Stomach (tissue), 9 donors: Measurements from ENCODE around the gene PDCD4. TPM values are rescaled to one million over a fixed set of nuclear protein-coding genes. Genes with fewer than 3 reads are reported as not detected.

ENCODE experiments used
- DNase-seq, 2 donors: peaks; one replicate each; pipeline versions ENCODE4 v3.0.0 to v3.0.0-alpha.2; 2013 to 2019
- H3K27ac ChIP-seq, 5 donors: fragments of 200-600 bp in 4 of 5; sonication (generic) in 4 of 5; one replicate each; pipeline ENCODE4 v1.5.1; 2013 to 2019; ENCODE audit warnings: mild to moderate bottlenecking in 1 of 5, moderate library complexity in 1 of 5
- H3K27me3 ChIP-seq, 3 donors: fragments of 200-600 bp; sonication (generic); one replicate each; pipeline ENCODE4 v1.5.1; 2017 to 2019; ENCODE audit warnings: mixed run types in 1 of 3
- H3K36me3 ChIP-seq, 4 donors: fragments of 200-600 bp; sonication (generic); 1 replicate in 3 of 4; 2 replicates in 1 of 4; pipeline ENCODE4 v1.5.1; 2016 to 2019
- H3K4me1 ChIP-seq, 4 donors: fragments of 200-600 bp; sonication (generic); one replicate each; pipeline ENCODE4 v1.5.1; 2016 to 2019
- H3K4me3 ChIP-seq, 4 donors: fragments of 200-600 bp; sonication (generic) in 3 of 4; one replicate each; pipeline ENCODE4 v1.5.1; 2016 to 2019; ENCODE audit warnings: mild to moderate bottlenecking in 1 of 4
- H3K9me3 ChIP-seq, 4 donors: fragments of 200-600 bp; sonication (generic); one replicate each; pipeline ENCODE4 v1.5.1; 2016 to 2019
- EP300 ChIP-seq: sonication (generic); formaldehyde crosslinking; IDR thresholded peaks from one replicate; pipeline ENCODE4 v1.6.1; 2017; ENCODE audit warnings: antibody characterized with exemption
- POLR2A ChIP-seq, 4 donors: fragments of 450-650 bp; IDR thresholded peaks; one replicate each; pipeline ENCODE4 v1.6.1; 2016; ENCODE audit warnings: antibody characterized with exemption in 4 of 4, control low read depth in 2 of 4, mild to moderate bottlenecking in 1 of 4, moderate library complexity in 1 of 4
- POLR2AphosphoS5 ChIP-seq, 3 donors: sonication (generic); formaldehyde crosslinking; IDR thresholded peaks; one replicate each; pipeline ENCODE4 v1.6.1; 2016; ENCODE audit warnings: antibody characterized with exemption in 3 of 3
- WGBS, 5 donors: extraction: QIAGEN DNeasy Blood & Tissue Kit in 3 of 5; methylation state at CpG; one replicate each; pipeline versions ENCODE4 v1.1.5 to v1.1.7; 2013 to 2018; 5-methylcytosine and 5-hydroxymethylcytosine counted together
- intact Hi-C: fragments of 100-400 bp; cut with DNase I; formaldehyde crosslinking; loops from one replicate; pipeline ENCODE4 v1.15.1; 2023; ENCODE audit warnings: low total_unique reads
- polyA plus RNA-seq, 3 donors: library from polyadenylated mRNA; stranded (reverse); fragments of 200-250 nt; gene quantifications; one replicate each; pipeline ENCODE4 v1.2.3, GENCODE V29; 2013
- total RNA-seq, 5 donors: library from RNA; depleted of rRNA; stranded (reverse); fragments of >200 nt; gene quantifications; one replicate each; pipeline versions ENCODE4 v1.1.0 to v1.2.3, GENCODE V29; 2014 to 2016
- TF ChIP-seq, protein P1 (sequence below), 7 experiments: fragments of 450-650 bp in 4 of 7; fragments of 200-600 bp in 3 of 7; sonication (generic) in 3 of 7; IDR thresholded peaks; one replicate each; pipeline ENCODE4 v1.5.1; 2016 to 2019; ENCODE audit warnings: antibody characterized with exemption in 7 of 7, control low read depth in 2 of 7, mild to moderate bottlenecking in 1 of 7
- donor health status: healthy with polysubstance abuse.
- donor health status: Bipolar disorder and iron deficiency.
- donor health status: healthy.

PDCD4 gene
- total and polyA plus RNA-seq, 8 donors, result 39.3 to 605 (median 119) TPM

DNA sequence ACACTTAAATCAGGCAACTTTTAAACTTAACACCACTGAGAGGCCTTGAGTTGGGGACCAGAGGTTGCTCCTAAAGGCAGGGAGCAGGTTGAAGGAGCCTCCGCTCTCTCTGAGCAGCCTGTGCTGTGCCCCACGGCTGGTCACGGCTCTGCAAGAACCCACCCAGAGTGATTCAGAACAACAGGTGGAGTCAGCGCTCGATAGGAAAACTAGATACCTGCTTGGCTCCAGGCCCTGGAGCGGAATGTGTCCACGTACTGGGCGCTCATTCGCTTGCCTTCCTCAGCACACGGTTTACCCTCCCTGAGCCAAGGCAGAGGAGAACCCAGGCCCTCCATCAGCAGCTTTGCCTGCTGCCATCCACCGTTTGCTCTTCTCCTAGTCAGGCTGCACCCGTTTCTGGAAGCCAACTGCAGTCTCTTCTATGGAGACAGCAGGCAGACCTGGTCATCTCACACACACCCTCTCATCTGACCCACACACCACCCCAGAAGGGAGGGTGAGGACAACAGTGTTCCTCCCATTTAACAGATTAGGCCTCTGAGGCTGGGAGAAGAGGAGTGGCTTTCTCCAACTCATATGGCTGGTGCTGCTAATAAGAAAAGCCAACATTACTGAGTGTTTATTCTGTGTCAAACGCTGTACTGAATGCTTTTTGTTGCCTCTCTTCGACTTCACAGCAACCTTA is 37.6 kb upstream of the PDCD4 start:
- no peaks in the 10 kb centered on the region for H3K36me3 ChIP-seq
- 33 to 74% (median 42%) methylated on average over 13 to 14 of the region's 14 CpGs for WGBS, 5 donors
- DNase-seq, result peak; percentile 85 to 88
- H3K4me3 ChIP-seq, result no peak overlapping the region
- intact Hi-C loops, result no loop called here
- H3K9me3 ChIP-seq, result no peaks in the 10 kb centered on the region
- no peaks in the 10 kb centered on the region for H3K27me3 ChIP-seq
- TF ChIP-seq EP300 (no peak), POLR2AphosphoS5 (IDR thresholded peaks at IDR 0.05) (peak in 2 of 3 donors; percentile 72)
- peaks cover 37 to 77% (median 54%) of the 10 kb centered on the region in 4 donors for H3K4me1 ChIP-seq
- peak overlapping the region; percentile 72 to 91 (median 84) for H3K27ac ChIP-seq

DNA sequence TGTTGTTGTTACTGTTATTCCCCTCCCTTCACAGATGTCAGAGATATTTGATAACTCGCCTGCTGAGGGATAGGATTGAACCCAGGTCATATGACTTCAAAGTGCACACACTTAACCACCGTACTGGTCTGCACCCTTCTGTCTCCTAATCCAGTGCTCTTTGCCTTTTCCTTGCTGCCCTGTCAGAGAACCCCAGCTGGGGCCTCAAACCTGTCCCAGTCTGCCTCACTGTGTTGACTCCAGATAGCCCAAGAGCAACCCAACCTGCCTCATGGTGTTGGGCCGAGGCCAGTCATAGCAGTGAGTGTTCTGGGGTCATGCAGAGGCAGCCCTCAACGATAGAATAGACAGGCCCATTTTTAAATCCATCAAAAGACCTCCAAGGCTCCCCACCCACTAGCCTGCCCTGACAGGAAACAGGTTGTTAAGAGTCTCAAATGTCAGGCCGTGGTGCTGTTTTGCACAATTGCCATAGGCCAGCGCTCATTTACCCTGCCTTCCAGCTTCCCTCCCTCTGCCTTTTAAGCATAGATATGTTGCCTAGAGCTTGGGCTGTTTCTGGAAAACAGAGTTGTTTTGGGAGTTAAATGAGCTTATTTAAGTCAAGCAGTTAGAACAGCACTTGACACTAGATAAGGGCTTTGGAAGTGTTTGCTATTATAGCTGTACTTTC is 37.0 kb upstream of the PDCD4 start:
- Histone ChIP-seq H3K36me3 (no peaks in the 10 kb centered on the region), H3K9me3 (no peaks in the 10 kb centered on the region), H3K4me1 (peaks cover 37 to 77% (median 55%) of the 10 kb centered on the region in 4 donors), H3K27me3 (no peaks in the 10 kb centered on the region), H3K27ac (peak overlapping the region; percentile 72 to 91 (median 84)), H3K4me3 (no peak overlapping the region)
- DNase-seq, result peak; percentile 62 to 94
- intact Hi-C loops, result no loop called here
- TF ChIP-seq EP300 (no peak), POLR2AphosphoS5 (IDR thresholded peaks at IDR 0.05) (peak in 1 of 3 donors; percentile 26)
- 17 to 36% (median 28%) methylated on average over 6 of the region's 6 CpGs for WGBS, 5 donors

DNA sequence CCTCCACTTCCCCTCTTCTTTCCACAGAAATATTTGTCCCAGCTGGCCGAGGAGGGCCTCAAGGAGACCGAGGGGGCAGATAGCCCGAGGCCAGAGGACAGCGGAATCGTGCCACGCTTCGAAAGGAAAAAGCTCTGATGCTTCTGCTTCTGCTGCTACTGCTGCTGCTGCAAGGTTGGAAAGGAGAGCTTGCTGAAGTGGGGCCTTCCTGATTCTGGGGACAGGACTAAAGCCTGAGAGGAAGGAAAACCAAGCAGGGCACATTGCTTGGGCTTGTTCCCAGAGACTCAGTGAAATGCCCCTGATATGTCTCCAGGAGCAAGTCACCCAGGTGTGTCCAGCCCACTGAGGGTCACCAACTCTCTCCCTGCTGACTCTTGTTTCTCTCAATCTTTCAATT is 35.9 kb upstream of the PDCD4 start:
- no peak for DNase-seq
- intact Hi-C loops, result no loop called here
- no peaks in the 10 kb centered on the region for H3K36me3 ChIP-seq
- no peak overlapping the region for H3K4me3 ChIP-seq
- H3K4me1 ChIP-seq, result peaks cover 42 to 78% (median 62%) of the 10 kb centered on the region in 4 donors
- no peak for TF ChIP-seq POLR2A (IDR thresholded peaks at IDR 0.05)
- TF ChIP-seq POLR2AphosphoS5 (IDR thresholded peaks at IDR 0.05), result no peak
- TF ChIP-seq, protein P1, sequence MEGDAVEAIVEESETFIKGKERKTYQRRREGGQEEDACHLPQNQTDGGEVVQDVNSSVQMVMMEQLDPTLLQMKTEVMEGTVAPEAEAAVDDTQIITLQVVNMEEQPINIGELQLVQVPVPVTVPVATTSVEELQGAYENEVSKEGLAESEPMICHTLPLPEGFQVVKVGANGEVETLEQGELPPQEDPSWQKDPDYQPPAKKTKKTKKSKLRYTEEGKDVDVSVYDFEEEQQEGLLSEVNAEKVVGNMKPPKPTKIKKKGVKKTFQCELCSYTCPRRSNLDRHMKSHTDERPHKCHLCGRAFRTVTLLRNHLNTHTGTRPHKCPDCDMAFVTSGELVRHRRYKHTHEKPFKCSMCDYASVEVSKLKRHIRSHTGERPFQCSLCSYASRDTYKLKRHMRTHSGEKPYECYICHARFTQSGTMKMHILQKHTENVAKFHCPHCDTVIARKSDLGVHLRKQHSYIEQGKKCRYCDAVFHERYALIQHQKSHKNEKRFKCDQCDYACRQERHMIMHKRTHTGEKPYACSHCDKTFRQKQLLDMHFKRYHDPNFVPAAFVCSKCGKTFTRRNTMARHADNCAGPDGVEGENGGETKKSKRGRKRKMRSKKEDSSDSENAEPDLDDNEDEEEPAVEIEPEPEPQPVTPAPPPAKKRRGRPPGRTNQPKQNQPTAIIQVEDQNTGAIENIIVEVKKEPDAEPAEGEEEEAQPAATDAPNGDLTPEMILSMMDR (IDR thresholded peaks at IDR 0.05), result no peak
- TF ChIP-seq EP300, result no peak
- H3K27me3 ChIP-seq, result no peaks in the 10 kb centered on the region
- H3K27ac ChIP-seq, result peak overlapping the region; percentile 72 to 91 (median 84)
- no peaks in the 10 kb centered on the region for H3K9me3 ChIP-seq
- 41 to 69% (median 58%) methylated on average over 7 of the region's 7 CpGs for WGBS, 5 donors

DNA sequence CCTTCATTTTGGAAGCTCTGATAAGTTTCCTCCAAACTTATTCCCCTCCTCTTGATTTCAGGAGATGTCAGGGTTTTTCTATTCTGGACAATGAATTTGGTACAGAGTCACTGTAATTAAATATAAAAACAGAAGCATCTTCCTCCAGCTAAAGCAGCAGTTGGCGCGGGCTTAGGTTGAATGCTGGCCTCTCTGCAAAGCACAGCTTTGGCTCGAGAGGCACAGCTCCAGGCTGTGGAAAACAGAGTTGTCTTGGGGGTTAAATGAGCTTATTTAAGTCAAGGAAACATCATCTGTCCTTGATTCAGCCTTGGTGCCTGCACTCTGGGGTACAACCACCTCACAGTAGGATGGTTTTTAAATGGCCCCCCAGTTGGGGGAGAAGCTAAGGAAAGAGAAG is 35.0 kb upstream of the PDCD4 start:
- Histone ChIP-seq H3K27ac (peak overlapping the region; percentile 71 to 91 (median 84)), H3K9me3 (no peaks in the 10 kb centered on the region), H3K4me3 (no peak overlapping the region), H3K36me3 (no peaks in the 10 kb centered on the region), H3K27me3 (no peaks in the 10 kb centered on the region), H3K4me1 (peaks cover 50 to 83% (median 70%) of the 10 kb centered on the region in 4 donors)
- intact Hi-C loops, result no loop called here
- WGBS, 5 donors, result 69 to 87% (median 84%) methylated on average over 3 of the region's 3 CpGs
- DNase-seq, result no peak
- TF ChIP-seq, protein P1 (IDR thresholded peaks at IDR 0.05), result no peak
- TF ChIP-seq EP300, result no peak
- no peak for TF ChIP-seq POLR2A (IDR thresholded peaks at IDR 0.05)
- no peak for TF ChIP-seq POLR2AphosphoS5 (IDR thresholded peaks at IDR 0.05)

DNA sequence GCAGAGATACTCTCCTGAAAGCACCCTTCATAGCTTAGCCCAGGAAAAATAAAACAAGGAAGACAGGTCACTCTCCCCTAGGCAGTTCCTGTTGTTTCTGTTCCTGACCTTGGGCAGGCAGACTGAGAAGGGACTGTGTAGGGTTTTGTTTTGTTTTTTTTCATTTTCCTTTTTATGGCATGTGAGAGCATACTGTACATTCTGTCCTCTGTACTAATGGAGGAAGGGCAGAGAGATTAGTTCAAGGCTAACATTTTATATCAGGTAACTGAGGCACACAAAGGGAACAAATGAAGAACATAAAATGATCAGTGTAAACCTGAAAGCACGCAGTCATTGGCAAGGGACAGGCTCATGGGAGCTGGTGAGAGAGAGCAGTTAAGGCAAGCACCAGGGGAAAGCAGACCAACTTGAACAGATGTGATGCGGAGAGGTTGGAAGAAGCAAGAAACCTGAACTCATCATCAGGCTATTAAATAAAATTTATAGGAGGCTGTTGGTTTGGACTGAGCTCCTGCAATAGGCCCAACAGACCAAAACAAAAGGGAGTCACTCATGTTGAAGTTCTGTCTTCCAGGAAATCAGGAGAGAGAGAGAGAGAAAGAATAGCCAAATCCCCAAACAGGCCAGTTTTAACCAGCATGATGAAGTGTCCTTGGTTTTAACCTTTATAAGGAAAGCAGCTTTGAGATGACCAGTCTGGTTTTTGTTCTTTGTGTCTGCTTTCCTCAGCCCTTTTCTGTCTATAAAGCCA is 34.1 kb upstream of the PDCD4 start:
- intact Hi-C loops, result no loop called here
- H3K4me3 ChIP-seq, result no peak overlapping the region
- DNase-seq, result no peak
- WGBS, 5 donors, result 65 to 78% (median 69%) methylated on average over 2 of the region's 2 CpGs
- no peaks in the 10 kb centered on the region for H3K27me3 ChIP-seq
- peak overlapping the region; percentile 71 to 91 (median 84) for H3K27ac ChIP-seq
- peaks cover 59 to 92% (median 78%) of the 10 kb centered on the region in 4 donors for H3K4me1 ChIP-seq
- no peak for TF ChIP-seq EP300
- TF ChIP-seq, protein P1 (IDR thresholded peaks at IDR 0.05), result no peak
- TF ChIP-seq POLR2AphosphoS5 (IDR thresholded peaks at IDR 0.05), result peak in 2 of 3 donors; percentile 32 to 37
- TF ChIP-seq POLR2A (IDR thresholded peaks at IDR 0.05), result no peak
- no peaks in the 10 kb centered on the region for H3K9me3 ChIP-seq
- no peaks in the 10 kb centered on the region for H3K36me3 ChIP-seq
